ENCODE results near the gene SCP2. TPM values are rescaled to one million over a fixed set of nuclear protein-coding genes. Genes with fewer than 3 reads are reported as not detected.
A peak's percentile ranks its signal among the peaks of the same experiment; 100 is the strongest.

SCP2 gene
- total RNA-seq, 2 experiments from 2014 or later, result 22.7 to 27.0 TPM

DNA sequence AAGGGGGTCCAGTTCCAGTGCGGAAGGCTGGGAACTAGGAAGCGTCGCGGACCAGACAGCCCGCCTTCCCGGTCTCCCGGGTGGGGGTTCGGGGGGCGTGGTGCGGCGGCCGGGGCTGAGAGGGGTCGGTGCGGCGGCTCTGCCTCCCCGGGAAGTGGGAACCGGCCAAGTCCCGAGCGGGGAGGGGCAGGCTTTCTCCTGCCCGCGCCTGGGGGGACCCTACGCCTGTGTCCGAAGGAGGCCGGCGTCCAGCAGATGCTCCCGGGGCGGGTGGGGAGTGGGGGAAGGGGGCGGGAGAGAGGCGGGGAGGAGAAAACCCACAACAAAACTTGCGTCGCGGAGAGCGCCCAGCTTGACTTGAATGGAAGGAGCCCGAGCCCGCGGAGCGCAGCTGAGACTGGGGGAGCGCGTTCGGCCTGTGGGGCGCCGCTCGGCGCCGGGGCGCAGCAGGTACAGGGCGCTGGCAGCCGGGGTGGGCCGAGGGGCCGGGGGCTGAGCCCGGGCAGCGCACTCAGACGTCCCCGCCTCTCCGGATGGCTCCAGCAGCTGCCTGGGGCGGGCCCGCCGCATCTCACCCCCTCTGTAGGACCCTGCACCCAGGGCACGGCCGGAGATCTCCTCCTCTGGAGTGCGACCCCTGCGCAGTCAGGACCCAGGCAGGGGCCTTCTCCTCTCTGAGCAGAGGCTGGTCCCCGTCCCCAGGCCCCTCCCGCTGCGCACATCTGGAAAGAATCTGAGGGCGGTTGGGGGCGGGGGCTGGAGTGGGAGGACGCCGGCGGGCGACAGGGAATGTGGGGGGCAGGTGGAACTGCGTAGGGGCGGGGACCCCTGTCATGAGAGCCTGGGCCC, 135.0 kb downstream of the SCP2 start, which contains the start of gene PODN:
Gene PODN (plus strand): TSS at position 355 of the 849 bp plus-strand sequence. CDS start 7,643 bp downstream, outside the sequence.
- ATAC-seq (ENCODE audit: poor library complexity) (no peak), DNase-seq (no peak)
- Mint-ChIP-seq H3K27ac (no peak within 1 kb of the TSS), H3K36me3 (ENCODE audit: low read depth) (no peaks in the 10 kb centered on the region), H3K4me3 (peak within 1 kb of the TSS; percentile 60), H3K27me3 (peaks cover 42% of the 10 kb centered on the region), H3K4me1 (ENCODE audit: low read depth) (peaks cover 17% of the 10 kb centered on the region), H3K9me3 (no peaks in the 10 kb centered on the region)
- Histone ChIP-seq H3K4me1 (ENCODE audit: insufficient read depth, low read length) (peaks cover 20% of the 10 kb centered on the region), H3K9me3 (ENCODE audit: control insufficient read depth in 1 of 2, insufficient read depth in 1 of 2, low read length in 2 of 2) (peaks cover 0 to 14% of the 10 kb centered on the region in 2 experiments), H3K4me3 (ENCODE audit: low read length) (peak within 1 kb of the TSS; percentile 28), H3K27me3 (ENCODE audit: control insufficient read depth in 1 of 2, insufficient read depth in 2 of 2, low read length in 2 of 2) (peaks cover 35 to 55% of the 10 kb centered on the region in 2 experiments), H3K36me3 (ENCODE audit: insufficient read depth, low read length) (no peaks in the 10 kb centered on the region), H3K27ac (ENCODE audit: low read depth in 1 of 2, low read length in 2 of 2) (no peak within 1 kb of the TSS)
- ChIA-PET CTCF (no interaction called here), POLR2A (no interaction called here)
- TF ChIP-seq, protein P1, sequence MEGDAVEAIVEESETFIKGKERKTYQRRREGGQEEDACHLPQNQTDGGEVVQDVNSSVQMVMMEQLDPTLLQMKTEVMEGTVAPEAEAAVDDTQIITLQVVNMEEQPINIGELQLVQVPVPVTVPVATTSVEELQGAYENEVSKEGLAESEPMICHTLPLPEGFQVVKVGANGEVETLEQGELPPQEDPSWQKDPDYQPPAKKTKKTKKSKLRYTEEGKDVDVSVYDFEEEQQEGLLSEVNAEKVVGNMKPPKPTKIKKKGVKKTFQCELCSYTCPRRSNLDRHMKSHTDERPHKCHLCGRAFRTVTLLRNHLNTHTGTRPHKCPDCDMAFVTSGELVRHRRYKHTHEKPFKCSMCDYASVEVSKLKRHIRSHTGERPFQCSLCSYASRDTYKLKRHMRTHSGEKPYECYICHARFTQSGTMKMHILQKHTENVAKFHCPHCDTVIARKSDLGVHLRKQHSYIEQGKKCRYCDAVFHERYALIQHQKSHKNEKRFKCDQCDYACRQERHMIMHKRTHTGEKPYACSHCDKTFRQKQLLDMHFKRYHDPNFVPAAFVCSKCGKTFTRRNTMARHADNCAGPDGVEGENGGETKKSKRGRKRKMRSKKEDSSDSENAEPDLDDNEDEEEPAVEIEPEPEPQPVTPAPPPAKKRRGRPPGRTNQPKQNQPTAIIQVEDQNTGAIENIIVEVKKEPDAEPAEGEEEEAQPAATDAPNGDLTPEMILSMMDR (IDR thresholded peaks at IDR 0.05), result no peak
- intact Hi-C loops (cut with DNase I, micrococcal nuclease), result no loop called here

DNA sequence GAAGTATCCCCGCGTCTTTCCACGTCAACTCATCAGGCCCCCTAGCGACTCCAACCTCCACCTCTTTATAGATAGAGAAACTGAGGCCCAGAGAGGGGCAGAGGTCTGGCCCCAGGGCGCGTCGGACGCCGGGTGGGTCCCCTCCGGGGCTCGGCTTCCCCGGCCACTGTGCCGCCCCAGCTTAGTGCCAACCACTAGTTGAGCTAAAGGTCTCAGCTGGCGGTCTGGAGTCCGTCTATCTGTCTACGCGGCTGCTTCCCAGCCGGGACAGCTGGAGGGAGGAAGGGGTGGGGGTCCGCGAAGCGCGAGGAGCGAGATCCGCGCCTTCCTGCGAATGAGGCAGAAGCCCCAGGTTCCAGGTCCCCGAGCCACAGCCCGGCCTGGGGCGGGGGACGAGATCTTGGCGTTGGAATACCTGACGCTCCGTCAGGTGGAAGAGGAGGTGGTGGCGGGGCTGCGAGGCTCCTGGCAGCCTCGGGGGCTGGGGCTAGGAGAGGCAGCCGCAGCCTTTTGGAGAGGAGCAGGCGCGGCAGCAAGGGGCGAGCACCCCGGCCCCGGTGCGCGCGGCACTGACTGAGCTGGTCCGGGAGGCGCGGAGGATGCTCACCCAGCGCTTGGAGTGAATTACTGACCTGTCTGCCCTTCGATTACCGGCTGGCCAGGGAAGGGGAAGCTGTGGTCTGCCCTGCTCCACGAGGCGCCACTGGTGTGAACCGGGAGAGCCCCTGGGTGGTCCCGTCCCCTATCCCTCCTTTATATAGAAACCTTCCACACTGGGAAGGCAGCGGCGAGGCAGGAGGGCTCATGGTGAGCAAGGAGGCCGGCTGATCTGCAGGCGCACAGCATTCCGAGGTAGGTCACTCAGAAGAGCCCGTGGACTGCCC, 135.9 kb downstream of the SCP2 start:
- peaks cover 20% of the 10 kb centered on the region for H3K4me1 ChIP-seq (ENCODE audit: insufficient read depth, low read length)
- no peak overlapping the region for H3K27ac ChIP-seq (ENCODE audit: low read depth in 1 of 2, low read length in 2 of 2)
- no peaks in the 10 kb centered on the region for H3K36me3 Mint-ChIP-seq (ENCODE audit: low read depth)
- no peak overlapping the region for H3K27ac Mint-ChIP-seq
- H3K4me1 Mint-ChIP-seq (ENCODE audit: low read depth), result peaks cover 17% of the 10 kb centered on the region
- no peak for DNase-seq
- intact Hi-C loops (cut with DNase I, micrococcal nuclease), result no loop called here
- H3K27me3 Mint-ChIP-seq, result peaks cover 42% of the 10 kb centered on the region
- peak overlapping the region; percentile 28 for H3K4me3 ChIP-seq (ENCODE audit: low read length)
- H3K36me3 ChIP-seq (ENCODE audit: insufficient read depth, low read length), result no peaks in the 10 kb centered on the region
- peaks cover 0 to 14% of the 10 kb centered on the region in 2 experiments for H3K9me3 ChIP-seq (ENCODE audit: control insufficient read depth in 1 of 2, insufficient read depth in 1 of 2, low read length in 2 of 2)
- peak overlapping the region; percentile 60 for H3K4me3 Mint-ChIP-seq
- ATAC-seq (ENCODE audit: poor library complexity), result no peak
- H3K9me3 Mint-ChIP-seq, result no peaks in the 10 kb centered on the region
- POLR2A ChIA-PET, result no interaction called here
- TF ChIP-seq, protein P1 (IDR thresholded peaks at IDR 0.05), result no peak
- CTCF ChIA-PET, result no interaction called here
- H3K27me3 ChIP-seq (ENCODE audit: control insufficient read depth in 1 of 2, insufficient read depth in 2 of 2, low read length in 2 of 2), result peaks cover 35 to 55% of the 10 kb centered on the region in 2 experiments

DNA sequence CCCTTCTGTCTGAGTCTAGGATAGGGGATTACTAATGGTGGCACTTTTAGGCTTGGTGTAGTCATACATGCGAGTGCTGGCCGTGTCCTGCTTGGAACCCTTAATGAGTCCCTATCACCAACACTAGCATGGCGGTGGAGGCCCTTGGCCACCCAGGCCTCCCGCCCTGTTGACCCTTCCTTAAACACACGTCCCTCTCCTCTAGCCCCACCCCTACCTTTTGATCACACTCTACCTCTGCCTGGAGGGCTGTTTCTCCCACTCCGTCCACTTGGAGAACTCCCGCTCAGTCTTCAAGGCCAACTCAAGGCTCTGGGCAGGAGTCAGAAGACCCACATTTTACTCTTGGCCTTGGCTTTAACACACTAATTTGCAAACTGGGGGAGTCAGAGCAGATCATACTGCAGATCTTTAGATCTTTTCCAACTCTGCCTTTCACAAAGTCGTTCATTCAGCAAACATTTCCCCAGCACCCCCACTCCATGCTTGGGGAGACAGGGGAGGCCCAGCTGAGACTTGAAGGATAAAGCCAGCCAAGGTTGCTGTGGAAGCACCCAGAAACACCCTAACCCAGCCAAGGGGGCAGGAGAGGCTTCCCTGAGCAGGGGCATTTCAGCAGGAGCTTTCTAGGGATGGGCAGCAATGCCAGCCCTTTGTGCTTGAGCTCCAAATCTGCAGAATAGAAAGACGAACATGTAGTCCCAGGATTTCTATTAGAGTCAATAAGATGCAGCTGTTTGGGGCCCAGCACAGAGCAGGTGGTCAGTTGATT, 136.9 kb downstream of the SCP2 start:
- Mint-ChIP-seq H3K9me3 (no peaks in the 10 kb centered on the region), H3K27me3 (peaks cover 42% of the 10 kb centered on the region), H3K4me3 (peak overlapping the region; percentile 60), H3K27ac (no peak overlapping the region), H3K36me3 (ENCODE audit: low read depth) (no peaks in the 10 kb centered on the region), H3K4me1 (ENCODE audit: low read depth) (peaks cover 17% of the 10 kb centered on the region)
- intact Hi-C loops (cut with DNase I, micrococcal nuclease), result no loop called here
- no peak overlapping the region for H3K27ac ChIP-seq (ENCODE audit: low read depth in 1 of 2, low read length in 2 of 2)
- ChIA-PET POLR2A (no interaction called here), CTCF (no interaction called here)
- H3K9me3 ChIP-seq (ENCODE audit: control insufficient read depth in 1 of 2, insufficient read depth in 1 of 2, low read length in 2 of 2), result peaks cover 0 to 14% of the 10 kb centered on the region in 2 experiments
- H3K4me3 ChIP-seq (ENCODE audit: low read length), result no peak overlapping the region
- H3K27me3 ChIP-seq (ENCODE audit: control insufficient read depth in 1 of 2, insufficient read depth in 2 of 2, low read length in 2 of 2), result peaks cover 35 to 55% of the 10 kb centered on the region in 2 experiments
- TF ChIP-seq, protein P1 (IDR thresholded peaks at IDR 0.05), result no peak
- H3K4me1 ChIP-seq (ENCODE audit: insufficient read depth, low read length), result peaks cover 20% of the 10 kb centered on the region
- DNase-seq (no peak), ATAC-seq (ENCODE audit: poor library complexity) (no peak)
- no peaks in the 10 kb centered on the region for H3K36me3 ChIP-seq (ENCODE audit: insufficient read depth, low read length)

Measured in CD4-positive, alpha-beta T cell (primary cell).